Measurements from ENCODE around the gene ITGA1. TPM values are rescaled to one million over a fixed set of nuclear protein-coding genes. Genes with fewer than 3 reads are reported as not detected.

ITGA1 gene
- total and polyA plus RNA-seq, 2 donors (not counting 1 experiment from before 2014, with no cell fraction given) = 0.74 TPM; not detected in 1

- Histone ChIP-seq H3K9ac (ENCODE audit: low read length) (no peak overlapping the region), H3K27ac (ENCODE audit: low read length in 2 of 2) (no peak overlapping the region), H2AFZ (ENCODE audit: insufficient read depth, low read depth, low read length, poor library complexity, severe bottlenecking) (no peak overlapping the region), H3K4me1 (ENCODE audit: control insufficient read depth in 2 of 2, insufficient read depth in 2 of 2, low read length in 2 of 2) (no peaks in the 10 kb centered on the region), H3K27me3 (replicated peaks in 1 of 4; ENCODE audit: control extremely low read depth in 1 of 4, control insufficient read depth in 3 of 4, insufficient read depth in 4 of 4, low read length in 3 of 4) (no peaks in the 10 kb centered on the region), H3K4me2 (replicated peaks; ENCODE audit: low read depth, low read length, poor library complexity, severe bottlenecking) (no peak overlapping the region), H3K79me2 (ENCODE audit: control insufficient read depth, insufficient read depth, low read length) (no peaks in the 10 kb centered on the region), H3K9me3 (ENCODE audit: control extremely low read depth in 1 of 3, control insufficient read depth in 2 of 3, insufficient read depth in 1 of 3, low read length in 2 of 3) (no peaks in the 10 kb centered on the region), H3K36me3 (replicated peaks in 1 of 2; ENCODE audit: control extremely low read depth in 1 of 2, control insufficient read depth in 1 of 2, extremely low read depth in 1 of 2, insufficient read depth in 2 of 2, low read length in 1 of 2) (no peaks in the 10 kb centered on the region), H3K4me3 (ENCODE audit: control extremely low read depth in 1 of 5, extremely low read depth in 1 of 5, insufficient read depth in 1 of 5, low read depth in 2 of 5, low read length in 4 of 5) (no peak overlapping the region), H4K20me1 (ENCODE audit: control insufficient read depth, insufficient read depth, low read length, poor library complexity, severe bottlenecking) (no peaks in the 10 kb centered on the region)
- intact Hi-C loops (cut with micrococcal nuclease) = no loop called here
- Mint-ChIP-seq H3K4me1 (no peaks in the 10 kb centered on the region), H3K27ac (no peak overlapping the region), H3K4me3 (no peak overlapping the region), H3K27me3 (no peaks in the 10 kb centered on the region), H3K9me3 (ENCODE audit: insufficient read depth) (no peaks in the 10 kb centered on the region)
- ATAC-seq (ENCODE audit: low read depth) (no peak), DNase-seq (no peak)
- no peak for TF ChIP-seq CTCF (IDR thresholded peaks at IDR 0.05)
- no peak for TF ChIP-seq EZH2 (IDR thresholded peaks at IDR 0.05; ENCODE audit: borderline replicate concordance, insufficient read depth, low read depth, low read length, poor library complexity, severe bottlenecking)
- ChIA-PET CTCF (no interaction called here), POLR2A (no interaction called here)
- 80% methylated on average over 1 of the region's 1 CpG for WGBS (ENCODE audit: insufficient coverage)
Measured at GRCh38 chr5:52884453-52884852, 96.7 kb downstream of the ITGA1 start.

GRCh38 chr5:52885614-52886013 lies 97.9 kb downstream of the ITGA1 start:
- no peaks in the 10 kb centered on the region for H3K9me3 ChIP-seq (ENCODE audit: control extremely low read depth in 1 of 3, control insufficient read depth in 2 of 3, insufficient read depth in 1 of 3, low read length in 2 of 3)
- CTCF ChIA-PET = no interaction called here
- Mint-ChIP-seq H3K4me3 (no peak overlapping the region), H3K9me3 (ENCODE audit: insufficient read depth) (no peaks in the 10 kb centered on the region), H3K27ac (no peak overlapping the region), H3K27me3 (no peaks in the 10 kb centered on the region), H3K4me1 (no peaks in the 10 kb centered on the region)
- POLR2A ChIA-PET = no interaction called here
- H3K36me3 ChIP-seq (replicated peaks in 1 of 2; ENCODE audit: control extremely low read depth in 1 of 2, control insufficient read depth in 1 of 2, extremely low read depth in 1 of 2, insufficient read depth in 2 of 2, low read length in 1 of 2) = no peaks in the 10 kb centered on the region
- no peak for DNase-seq
- no peak overlapping the region for H2AFZ ChIP-seq (ENCODE audit: insufficient read depth, low read depth, low read length, poor library complexity, severe bottlenecking)
- intact Hi-C loops (cut with micrococcal nuclease) = no loop called here
- no peak overlapping the region for H3K27ac ChIP-seq (ENCODE audit: low read length in 2 of 2)
- no peaks in the 10 kb centered on the region for H4K20me1 ChIP-seq (ENCODE audit: control insufficient read depth, insufficient read depth, low read length, poor library complexity, severe bottlenecking)
- no peaks in the 10 kb centered on the region for H3K27me3 ChIP-seq (replicated peaks in 1 of 4; ENCODE audit: control extremely low read depth in 1 of 4, control insufficient read depth in 3 of 4, insufficient read depth in 4 of 4, low read length in 3 of 4)
- no peak for ATAC-seq (ENCODE audit: low read depth)
- no peak overlapping the region for H3K4me2 ChIP-seq (replicated peaks; ENCODE audit: low read depth, low read length, poor library complexity, severe bottlenecking)
- 96% methylated on average over 3 of the region's 4 CpGs for WGBS (ENCODE audit: insufficient coverage)
- no peak for TF ChIP-seq CTCF (IDR thresholded peaks at IDR 0.05)
- no peak for TF ChIP-seq EZH2 (IDR thresholded peaks at IDR 0.05; ENCODE audit: borderline replicate concordance, insufficient read depth, low read depth, low read length, poor library complexity, severe bottlenecking)
- no peak overlapping the region for H3K4me3 ChIP-seq (ENCODE audit: control extremely low read depth in 1 of 5, extremely low read depth in 1 of 5, insufficient read depth in 1 of 5, low read depth in 2 of 5, low read length in 4 of 5)
- no peaks in the 10 kb centered on the region for H3K79me2 ChIP-seq (ENCODE audit: control insufficient read depth, insufficient read depth, low read length)
- no peaks in the 10 kb centered on the region for H3K4me1 ChIP-seq (ENCODE audit: control insufficient read depth in 2 of 2, insufficient read depth in 2 of 2, low read length in 2 of 2)
- H3K9ac ChIP-seq (ENCODE audit: low read length) = no peak overlapping the region

All from B cell (primary cell).